WERI-Rb-1 (cell line): ENCODE data around the gene ERN1.
A peak's percentile ranks its signal among the peaks of the same experiment; 100 is the strongest.
"Not testable (repeated sequence)": the region's sequence is repeated elsewhere in the genome, so short reads cannot be mapped to it uniquely, and the experiment has no call there.

Source experiments
- DNase-seq: peaks from one replicate; pipeline ENCODE4 v3.0.0-alpha.2; 2020
- H3K27ac ChIP-seq: fragments of 250-450 bp; sonication (Bioruptor Pico); 2 replicates; pipeline ENCODE4 v1.5.1; 2020; ENCODE audit warnings: mild to moderate bottlenecking, moderate library complexity
- H3K27me3 ChIP-seq: fragments of 250-450 bp; sonication (Bioruptor Pico); 2 replicates; pipeline ENCODE4 v1.5.1; 2021; ENCODE audit warnings: mild to moderate bottlenecking, low read depth, moderate library complexity; ENCODE audit not compliant: insufficient read depth, severe bottlenecking
- H3K36me3 ChIP-seq: fragments of 250-450 bp; sonication (Bioruptor Pico); 2 replicates; pipeline ENCODE4 v1.5.1; 2020; ENCODE audit warnings: mild to moderate bottlenecking, moderate library complexity
- H3K4me3 ChIP-seq: 2 replicates; pipeline ENCODE4 v1.5.1; 2011; ENCODE audit warnings: low read depth, mild to moderate bottlenecking, control low read depth, low read length
- H3K9me3 ChIP-seq: fragments of 250-450 bp; sonication (Bioruptor Pico); 2 replicates; pipeline ENCODE4 v1.5.1; 2021; ENCODE audit warnings: mild to moderate bottlenecking, moderate library complexity; ENCODE audit not compliant: severe bottlenecking
- CTCF ChIP-seq: IDR thresholded peaks from 2 replicates; pipeline ENCODE4 v1.5.1; 2011; ENCODE audit warnings: low read depth, mild to moderate bottlenecking, control low read depth, inconsistent platforms, low read length

ERN1 gene

DNA sequence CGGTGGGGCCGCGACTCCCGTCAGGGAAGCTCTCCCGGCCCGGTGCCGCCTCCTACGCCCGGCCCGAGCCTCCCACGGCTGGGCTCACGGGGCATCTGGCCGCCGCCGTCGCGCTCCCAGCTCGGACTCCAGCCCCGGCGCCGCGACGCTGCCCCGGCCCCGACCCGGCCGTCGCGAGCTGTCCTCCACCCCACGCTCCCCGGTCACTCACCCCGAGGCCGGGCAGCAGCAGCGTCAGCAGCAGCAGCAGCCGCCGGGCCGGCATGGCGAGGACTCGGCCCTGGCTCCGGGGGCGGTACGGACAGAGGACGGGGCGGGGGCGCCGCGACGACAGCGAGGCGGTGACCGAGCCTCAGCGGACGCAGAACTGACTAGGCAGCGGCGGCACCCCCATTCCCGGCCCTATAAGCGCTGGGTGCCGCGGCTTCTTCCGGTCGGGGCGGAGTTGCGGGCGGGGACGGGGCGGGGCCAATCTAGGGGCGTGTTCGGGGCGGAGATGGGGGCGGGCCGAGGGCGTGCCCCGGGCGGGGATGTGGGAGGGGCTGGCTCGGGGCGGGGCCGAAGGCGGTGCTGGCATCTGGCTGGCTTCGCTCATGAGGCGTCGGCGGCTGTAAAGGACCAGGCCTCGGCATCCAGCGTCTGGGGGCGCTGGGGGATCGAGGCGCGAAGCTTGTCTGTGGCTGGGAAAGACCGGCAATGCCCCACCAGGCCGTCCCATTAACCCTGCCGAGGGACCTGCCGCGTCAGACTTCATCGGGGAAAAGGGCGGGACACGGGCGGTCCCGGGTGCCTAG is at the start of gene ERN1:
Gene ERN1 (minus strand): TSS at position 380 of the 794 bp plus-strand sequence. CDS start 115 bp downstream, at position 265.
- no peaks in the 10 kb centered on the region for H3K27me3 ChIP-seq
- peaks cover 11% of the 10 kb centered on the region; the same call in 1 of the 2 replicates for H3K36me3 ChIP-seq
- H3K4me3 ChIP-seq: peak within 1 kb of the TSS; percentile 71
- peak within 1 kb of the TSS; percentile 80 for H3K27ac ChIP-seq
- peak; percentile 94 for DNase-seq
- no peaks in the 10 kb centered on the region for H3K9me3 ChIP-seq
- no peak for TF ChIP-seq CTCF

DNA sequence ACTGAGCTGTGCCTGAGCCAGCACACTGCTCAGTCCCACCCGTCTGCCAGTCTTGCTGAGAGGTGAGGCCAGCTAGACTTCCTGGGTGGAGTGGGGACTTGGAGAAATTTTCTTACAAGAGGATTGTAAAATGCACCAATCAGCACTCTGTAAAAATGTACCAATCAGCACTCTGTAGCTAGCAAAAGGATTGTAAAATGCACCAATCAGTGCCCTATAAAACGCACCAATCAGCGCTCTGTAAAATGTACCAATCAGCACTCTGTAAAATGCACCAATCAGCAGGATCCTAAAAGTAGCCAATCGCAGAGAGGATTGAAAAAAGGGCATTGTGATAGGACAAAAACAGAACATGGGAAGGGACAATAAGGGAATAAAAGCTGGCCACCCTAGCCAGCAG is 49.1 kb upstream of the ERN1 start:
- DNase-seq, H3K4me3 ChIP-seq, H3K27me3 ChIP-seq, H3K9me3 ChIP-seq: not testable (repeated sequence)
- Histone ChIP-seq H3K36me3 (peaks cover 66% of the 10 kb centered on the region), H3K27ac (peak overlapping the region; percentile 64)

- Histone ChIP-seq H3K36me3 (peaks cover 63% of the 10 kb centered on the region), H3K4me3 (no peak overlapping the region), H3K9me3 (peaks cover 8% of the 10 kb centered on the region), H3K27ac (peak overlapping the region; percentile 64), H3K27me3 (no peaks in the 10 kb centered on the region)
- peak; percentile 77 for DNase-seq
- no peak for TF ChIP-seq CTCF
Observed at GRCh38 chr17:64178011-64178825, 48.3 kb upstream of the ERN1 start.

- no peak for DNase-seq
- no peak for TF ChIP-seq CTCF
- Histone ChIP-seq H3K36me3 (peaks cover 65% of the 10 kb centered on the region), H3K4me3 (no peak overlapping the region), H3K27me3 (no peaks in the 10 kb centered on the region), H3K27ac (peak overlapping the region; percentile 64), H3K9me3 (peaks cover 8% of the 10 kb centered on the region)
Observed at GRCh38 chr17:64177311-64178010, 47.5 kb upstream of the ERN1 start.

DNA sequence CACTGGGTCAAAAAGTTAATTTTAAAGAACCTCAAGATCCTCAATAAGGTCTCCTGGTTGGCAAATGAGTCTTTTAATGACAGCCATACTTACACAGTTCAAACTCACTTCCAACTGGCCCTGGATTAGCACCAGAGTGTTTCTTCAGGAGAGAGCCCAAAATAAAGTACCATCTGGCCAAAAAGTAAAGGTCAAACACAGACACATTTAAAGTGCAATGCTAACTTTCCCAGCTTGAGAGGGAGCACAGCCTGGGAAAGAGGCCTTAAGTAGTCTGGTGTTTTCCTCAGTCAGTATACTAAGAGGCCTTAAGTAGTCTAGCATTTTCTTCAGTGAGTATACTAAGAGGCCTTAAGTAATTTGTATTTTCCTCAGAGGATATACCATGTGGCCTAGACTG is 46.6 kb upstream of the ERN1 start:
- peaks cover 72% of the 10 kb centered on the region for H3K36me3 ChIP-seq
- no peak for DNase-seq
- TF ChIP-seq CTCF: no peak

More for the DNA sequence above, 46.6 kb upstream of the ERN1 start:
- Histone ChIP-seq H3K27me3 (no peaks in the 10 kb centered on the region), H3K9me3 (peaks cover 8% of the 10 kb centered on the region), H3K27ac (peak overlapping the region; percentile 64), H3K4me3 (no peak overlapping the region)
